ENCODE data around the gene SFRP5.
A peak's percentile ranks its signal among the peaks of the same experiment; 100 is the strongest.

Gene SFRP5

DNA sequence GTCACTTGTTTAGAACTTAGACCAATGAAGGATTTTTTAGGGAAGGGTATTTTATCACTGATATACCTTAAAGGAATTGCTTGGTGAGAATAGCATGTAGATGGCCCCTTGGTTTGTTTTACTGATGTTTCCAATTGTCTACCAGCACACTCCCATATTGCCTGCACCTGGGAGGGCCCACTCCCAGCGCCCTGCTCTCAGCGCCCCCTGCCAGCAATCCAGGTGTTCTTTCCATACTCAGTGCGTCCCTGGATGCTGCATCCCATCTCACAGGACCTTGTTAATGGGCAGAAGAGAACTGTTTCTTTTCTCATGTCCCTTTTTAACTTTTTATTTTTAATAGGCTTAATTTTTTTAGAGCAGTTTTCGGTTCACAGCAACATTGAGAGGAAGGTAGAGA lies 24.1 kb upstream of the SFRP5 start:
- TF ChIP-seq EGR1 (IDR thresholded peaks at IDR 0.05) (no peak), FOXM1 (IDR thresholded peaks at IDR 0.05; ENCODE audit: borderline replicate concordance, low read depth) (no peak), TCF12 (IDR thresholded peaks at IDR 0.05; ENCODE audit: low read depth) (no peak), CREB1 (IDR thresholded peaks at IDR 0.05; ENCODE audit: low read depth) (no peak), REST (IDR thresholded peaks at IDR 0.05; ENCODE audit: low read depth) (no peak), NFIC (IDR thresholded peaks at IDR 0.05) (no peak), ZBTB7A (IDR thresholded peaks at IDR 0.05; ENCODE audit: low read depth) (no peak), MAX (IDR thresholded peaks at IDR 0.05) (no peak), CEBPB (IDR thresholded peaks at IDR 0.05) (no peak), YY1 (IDR thresholded peaks at IDR 0.05; ENCODE audit: low read depth) (no peak), EP300 (IDR thresholded peaks at IDR 0.05; ENCODE audit: borderline replicate concordance) (no peak), TEAD4 (IDR thresholded peaks at IDR 0.05) (no peak), USF1 (IDR thresholded peaks at IDR 0.05) (no peak), TAF1 (IDR thresholded peaks at IDR 0.05; ENCODE audit: low read depth) (no peak)

DNA sequence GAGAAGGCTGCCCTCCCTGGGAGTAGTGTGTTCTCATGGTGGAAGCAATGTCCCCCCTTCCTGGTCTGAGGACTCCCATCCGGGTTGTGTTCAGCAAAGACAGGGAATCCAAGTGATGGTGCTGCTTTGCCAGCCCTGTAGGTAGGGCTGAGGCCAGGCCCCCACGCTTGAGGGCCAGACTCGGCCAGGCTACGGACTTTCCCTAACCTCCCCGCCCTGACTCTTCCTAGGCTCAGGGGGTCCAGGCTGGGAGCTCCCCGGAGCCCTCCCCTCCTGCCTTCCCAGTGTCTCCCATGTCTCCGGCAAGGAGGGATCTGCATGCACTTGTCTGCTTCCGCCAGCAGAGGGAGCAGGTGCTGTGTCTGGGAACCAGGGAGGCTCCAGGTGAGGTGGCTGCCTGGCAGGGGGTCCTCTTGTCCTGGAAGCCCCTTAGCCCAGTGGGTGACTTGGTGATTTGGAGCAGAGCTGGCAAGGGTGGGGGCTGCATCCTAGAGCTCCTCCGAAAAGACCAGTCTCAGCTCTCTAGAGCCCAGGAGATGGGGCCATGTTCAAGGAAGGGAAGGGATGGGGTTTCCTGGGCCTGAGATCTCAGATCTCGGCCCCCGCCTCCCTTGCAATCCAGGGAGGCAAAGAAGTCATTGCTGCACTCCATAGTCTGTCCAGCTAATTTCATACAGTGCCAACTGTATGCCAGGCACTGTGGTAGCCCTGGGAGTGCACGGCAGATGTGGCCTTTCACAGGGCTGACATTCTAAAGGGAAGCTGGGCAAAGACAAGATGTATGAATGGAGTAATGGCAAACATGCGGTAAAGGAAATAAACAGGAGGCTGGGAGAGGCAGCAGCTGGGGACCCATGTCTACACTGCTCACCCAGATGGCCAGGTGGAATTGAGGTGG lies 20.3 kb upstream of the SFRP5 start:
- TF ChIP-seq EP300 (IDR thresholded peaks at IDR 0.05; ENCODE audit: borderline replicate concordance) (no peak), FOXM1 (IDR thresholded peaks at IDR 0.05; ENCODE audit: borderline replicate concordance, low read depth) (0 out of 2 replicates have a peak, but pooled peaks have one; percentile 16), CREB1 (IDR thresholded peaks at IDR 0.05; ENCODE audit: low read depth) (no peak), YY1 (IDR thresholded peaks at IDR 0.05; ENCODE audit: low read depth) (no peak; the same call in 1 of the 2 replicates), USF1 (IDR thresholded peaks at IDR 0.05) (no peak), TAF1 (IDR thresholded peaks at IDR 0.05; ENCODE audit: low read depth) (no peak), REST (IDR thresholded peaks at IDR 0.05; ENCODE audit: low read depth) (no peak), NFIC (IDR thresholded peaks at IDR 0.05) (no peak), RAD21 (IDR thresholded peaks at IDR 0.05; ENCODE audit: low read depth) (peak; percentile 97)

GRCh38 chr10:97789770-97790397 lies 18.1 kb upstream of the SFRP5 start:
- no peak for TF ChIP-seq CREB1 (IDR thresholded peaks at IDR 0.05; ENCODE audit: low read depth)
- no peak for TF ChIP-seq RAD21 (IDR thresholded peaks at IDR 0.05; ENCODE audit: low read depth)
- TF ChIP-seq CEBPB (IDR thresholded peaks at IDR 0.05): no peak

GRCh38 chr10:97788552-97789442 lies 17.0 kb upstream of the SFRP5 start:
- TF ChIP-seq NFIC (IDR thresholded peaks at IDR 0.05): no peak
- no peak for TF ChIP-seq TCF12 (IDR thresholded peaks at IDR 0.05; ENCODE audit: low read depth)
- no peak for TF ChIP-seq RAD21 (IDR thresholded peaks at IDR 0.05; ENCODE audit: low read depth)
- TF ChIP-seq MAX (IDR thresholded peaks at IDR 0.05): no peak
- TF ChIP-seq REST (IDR thresholded peaks at IDR 0.05; ENCODE audit: low read depth): no peak
- no peak for TF ChIP-seq USF1 (IDR thresholded peaks at IDR 0.05)
- no peak for TF ChIP-seq FOXM1 (IDR thresholded peaks at IDR 0.05; ENCODE audit: borderline replicate concordance, low read depth)
- no peak for TF ChIP-seq CEBPB (IDR thresholded peaks at IDR 0.05)
- TF ChIP-seq TAF1 (IDR thresholded peaks at IDR 0.05; ENCODE audit: low read depth): no peak
- no peak for TF ChIP-seq EP300 (IDR thresholded peaks at IDR 0.05; ENCODE audit: borderline replicate concordance)
- no peak for TF ChIP-seq TEAD4 (IDR thresholded peaks at IDR 0.05)

Data from Ishikawa (cell line).